Measurements from ENCODE around the gene ARHGEF9. TPM values are rescaled to one million over a fixed set of nuclear protein-coding genes. Genes with fewer than 3 reads are reported as not detected.

Gene ARHGEF9
- total and polyA plus RNA-seq, 2 of the 8 experiments (the other 6 are each of a cell fraction or from before 2014, with no cell fraction given) = 28.7 to 31.8 TPM

DNA sequence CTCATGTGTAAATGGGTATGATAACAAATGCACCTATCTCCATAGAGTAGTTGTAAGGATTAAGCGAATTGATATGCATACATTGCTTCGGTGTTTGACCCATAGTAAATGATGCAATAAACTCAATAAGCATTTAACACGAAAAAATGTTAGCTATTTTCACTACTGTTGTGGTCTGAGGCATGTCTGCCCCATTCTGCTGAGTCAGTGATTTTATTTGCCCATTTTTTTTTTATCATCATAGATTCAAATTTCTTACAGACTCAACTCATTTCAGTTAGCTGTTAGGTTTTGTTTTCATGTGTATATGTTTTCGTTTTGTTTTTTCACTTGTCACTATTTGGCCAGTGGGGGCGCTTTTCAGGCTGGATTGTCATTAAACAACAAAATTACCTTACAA is 27.8 kb upstream of the ARHGEF9 start (continued):
- TF ChIP-seq, protein P1, sequence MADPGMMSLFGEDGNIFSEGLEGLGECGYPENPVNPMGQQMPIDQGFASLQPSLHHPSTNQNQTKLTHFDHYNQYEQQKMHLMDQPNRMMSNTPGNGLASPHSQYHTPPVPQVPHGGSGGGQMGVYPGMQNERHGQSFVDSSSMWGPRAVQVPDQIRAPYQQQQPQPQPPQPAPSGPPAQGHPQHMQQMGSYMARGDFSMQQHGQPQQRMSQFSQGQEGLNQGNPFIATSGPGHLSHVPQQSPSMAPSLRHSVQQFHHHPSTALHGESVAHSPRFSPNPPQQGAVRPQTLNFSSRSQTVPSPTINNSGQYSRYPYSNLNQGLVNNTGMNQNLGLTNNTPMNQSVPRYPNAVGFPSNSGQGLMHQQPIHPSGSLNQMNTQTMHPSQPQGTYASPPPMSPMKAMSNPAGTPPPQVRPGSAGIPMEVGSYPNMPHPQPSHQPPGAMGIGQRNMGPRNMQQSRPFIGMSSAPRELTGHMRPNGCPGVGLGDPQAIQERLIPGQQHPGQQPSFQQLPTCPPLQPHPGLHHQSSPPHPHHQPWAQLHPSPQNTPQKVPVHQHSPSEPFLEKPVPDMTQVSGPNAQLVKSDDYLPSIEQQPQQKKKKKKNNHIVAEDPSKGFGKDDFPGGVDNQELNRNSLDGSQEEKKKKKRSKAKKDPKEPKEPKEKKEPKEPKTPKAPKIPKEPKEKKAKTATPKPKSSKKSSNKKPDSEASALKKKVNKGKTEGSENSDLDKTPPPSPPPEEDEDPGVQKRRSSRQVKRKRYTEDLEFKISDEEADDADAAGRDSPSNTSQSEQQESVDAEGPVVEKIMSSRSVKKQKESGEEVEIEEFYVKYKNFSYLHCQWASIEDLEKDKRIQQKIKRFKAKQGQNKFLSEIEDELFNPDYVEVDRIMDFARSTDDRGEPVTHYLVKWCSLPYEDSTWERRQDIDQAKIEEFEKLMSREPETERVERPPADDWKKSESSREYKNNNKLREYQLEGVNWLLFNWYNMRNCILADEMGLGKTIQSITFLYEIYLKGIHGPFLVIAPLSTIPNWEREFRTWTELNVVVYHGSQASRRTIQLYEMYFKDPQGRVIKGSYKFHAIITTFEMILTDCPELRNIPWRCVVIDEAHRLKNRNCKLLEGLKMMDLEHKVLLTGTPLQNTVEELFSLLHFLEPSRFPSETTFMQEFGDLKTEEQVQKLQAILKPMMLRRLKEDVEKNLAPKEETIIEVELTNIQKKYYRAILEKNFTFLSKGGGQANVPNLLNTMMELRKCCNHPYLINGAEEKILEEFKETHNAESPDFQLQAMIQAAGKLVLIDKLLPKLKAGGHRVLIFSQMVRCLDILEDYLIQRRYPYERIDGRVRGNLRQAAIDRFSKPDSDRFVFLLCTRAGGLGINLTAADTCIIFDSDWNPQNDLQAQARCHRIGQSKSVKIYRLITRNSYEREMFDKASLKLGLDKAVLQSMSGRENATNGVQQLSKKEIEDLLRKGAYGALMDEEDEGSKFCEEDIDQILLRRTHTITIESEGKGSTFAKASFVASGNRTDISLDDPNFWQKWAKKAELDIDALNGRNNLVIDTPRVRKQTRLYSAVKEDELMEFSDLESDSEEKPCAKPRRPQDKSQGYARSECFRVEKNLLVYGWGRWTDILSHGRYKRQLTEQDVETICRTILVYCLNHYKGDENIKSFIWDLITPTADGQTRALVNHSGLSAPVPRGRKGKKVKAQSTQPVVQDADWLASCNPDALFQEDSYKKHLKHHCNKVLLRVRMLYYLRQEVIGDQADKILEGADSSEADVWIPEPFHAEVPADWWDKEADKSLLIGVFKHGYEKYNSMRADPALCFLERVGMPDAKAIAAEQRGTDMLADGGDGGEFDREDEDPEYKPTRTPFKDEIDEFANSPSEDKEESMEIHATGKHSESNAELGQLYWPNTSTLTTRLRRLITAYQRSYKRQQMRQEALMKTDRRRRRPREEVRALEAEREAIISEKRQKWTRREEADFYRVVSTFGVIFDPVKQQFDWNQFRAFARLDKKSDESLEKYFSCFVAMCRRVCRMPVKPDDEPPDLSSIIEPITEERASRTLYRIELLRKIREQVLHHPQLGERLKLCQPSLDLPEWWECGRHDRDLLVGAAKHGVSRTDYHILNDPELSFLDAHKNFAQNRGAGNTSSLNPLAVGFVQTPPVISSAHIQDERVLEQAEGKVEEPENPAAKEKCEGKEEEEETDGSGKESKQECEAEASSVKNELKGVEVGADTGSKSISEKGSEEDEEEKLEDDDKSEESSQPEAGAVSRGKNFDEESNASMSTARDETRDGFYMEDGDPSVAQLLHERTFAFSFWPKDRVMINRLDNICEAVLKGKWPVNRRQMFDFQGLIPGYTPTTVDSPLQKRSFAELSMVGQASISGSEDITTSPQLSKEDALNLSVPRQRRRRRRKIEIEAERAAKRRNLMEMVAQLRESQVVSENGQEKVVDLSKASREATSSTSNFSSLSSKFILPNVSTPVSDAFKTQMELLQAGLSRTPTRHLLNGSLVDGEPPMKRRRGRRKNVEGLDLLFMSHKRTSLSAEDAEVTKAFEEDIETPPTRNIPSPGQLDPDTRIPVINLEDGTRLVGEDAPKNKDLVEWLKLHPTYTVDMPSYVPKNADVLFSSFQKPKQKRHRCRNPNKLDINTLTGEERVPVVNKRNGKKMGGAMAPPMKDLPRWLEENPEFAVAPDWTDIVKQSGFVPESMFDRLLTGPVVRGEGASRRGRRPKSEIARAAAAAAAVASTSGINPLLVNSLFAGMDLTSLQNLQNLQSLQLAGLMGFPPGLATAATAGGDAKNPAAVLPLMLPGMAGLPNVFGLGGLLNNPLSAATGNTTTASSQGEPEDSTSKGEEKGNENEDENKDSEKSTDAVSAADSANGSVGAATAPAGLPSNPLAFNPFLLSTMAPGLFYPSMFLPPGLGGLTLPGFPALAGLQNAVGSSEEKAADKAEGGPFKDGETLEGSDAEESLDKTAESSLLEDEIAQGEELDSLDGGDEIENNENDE (IDR thresholded peaks at IDR 0.05; ENCODE audit: insufficient replicate concordance, low read length) = no peak
- peak; percentile 45; the same call in 1 of the 2 replicates for TF ChIP-seq MAFK (IDR thresholded peaks at IDR 0.05; ENCODE audit: low read depth, low read length)
